HepG2 (cell line): ENCODE results near the gene TSHZ2. TPM values are rescaled to one million over a fixed set of nuclear protein-coding genes. Genes with fewer than 3 reads are reported as not detected.

Experiments used
- ATAC-seq: fragments of 200-7000 bp; cut with Tn5 transposase; 3 replicates; pipeline ENCODE4 v1.9.1; 2020; ENCODE audit warnings: mild to moderate bottlenecking, moderate library complexity
- BruUV-seq: library from RNA; stranded (reverse); fragments of 400-500 nt; replicated peaks from 2 replicates; lab custom pipeline; 2021; lab: Mats Ljungman, UMichigan
- CTCF ChIA-PET: fragments of 300-600 bp; formaldehyde crosslinking; extraction: SDS; loops from one replicate; lab custom pipeline; 2021; ENCODE audit warnings: low total read pairs, inconsistent platforms, low intra/inter-chr PET ratio; lab: Yijun Ruan, JAX
- POLR2A ChIA-PET: fragments of 350-600 bp; sonication (Branson Sonifier 250); formaldehyde crosslinking; loops from one replicate; lab custom pipeline; 2020; ENCODE audit warnings: antibody characterized with exemption, inconsistent platforms; lab: Yijun Ruan, JAX
- DNase-seq: peaks from one replicate; pipeline ENCODE4 v3.0.0-alpha.2; 2015; ENCODE audit warnings: low spot score
- FAIRE-seq: peaks from 3 replicates; lab custom pipeline; 2011; peaks lifted over from hg19 to GRCh38; lab: Jason Lieb, UNC
- H2AFZ ChIP-seq: one replicate; pipeline ENCODE4 v1.6.1; 2011; ENCODE audit warnings: low read length, inconsistent platforms
- H3K27ac ChIP-seq: fragments of 300-600 bp; 3 replicates; pipeline ENCODE4 v1.8.0; 2011; ENCODE audit warnings: mixed run types, mild to moderate bottlenecking, mixed read lengths, low read length, inconsistent platforms; ENCODE audit not compliant: insufficient read depth; ENCODE audit errors: extremely low read length
- H3K27me3 ChIP-seq, 2 experiments: fragments of 200-600 bp in 1 of 2; 2 replicates in 1 of 2; 3 replicates in 1 of 2; pipeline versions ENCODE4 v1.6.0 to v1.8.0; 2011; ENCODE audit warnings: low read length in 2 of 2, mild to moderate bottlenecking in 2 of 2, moderate library complexity in 2 of 2, inconsistent platforms in 1 of 2; ENCODE audit not compliant: insufficient read depth in 2 of 2, control insufficient read depth in 1 of 2
- H3K36me3 ChIP-seq, 2 experiments: fragments of 200-600 bp in 1 of 2; replicated peaks in 1 of 2; 2 replicates in 1 of 2; 3 replicates in 1 of 2; pipeline versions ENCODE4 v1.5.1 to v1.8.0; 2011; ENCODE audit warnings: low read length in 2 of 2, inconsistent platforms in 1 of 2; ENCODE audit not compliant: insufficient read depth in 2 of 2, control insufficient read depth in 1 of 2
- H3K4me1 ChIP-seq: 2 replicates; pipeline ENCODE4 v1.5.1; 2012; ENCODE audit warnings: low read length, inconsistent platforms; ENCODE audit not compliant: insufficient read depth
- H3K4me2 ChIP-seq: 2 replicates; pipeline ENCODE4 v1.6.0; 2011; ENCODE audit warnings: low read depth, low read length, inconsistent platforms
- H3K4me3 ChIP-seq, 3 experiments: fragments of 200-600 bp in 1 of 3; sonication (generic), shearing (Covaris generic) in 1 of 3; replicated peaks in 1 of 3; 2 replicates each; pipeline ENCODE4 v1.5.1; 2011 to 2016; ENCODE audit warnings: low read length in 3 of 3, inconsistent platforms in 2 of 3, low read depth in 2 of 3, mild to moderate bottlenecking in 2 of 3, control low read depth in 1 of 3, mixed read lengths in 1 of 3; ENCODE audit not compliant: insufficient read depth in 1 of 3
- H3K79me2 ChIP-seq: one replicate; pipeline ENCODE4 v1.6.1; 2011; ENCODE audit warnings: low read length, inconsistent platforms; ENCODE audit not compliant: insufficient read depth
- H3K9ac ChIP-seq: 2 replicates; pipeline ENCODE4 v1.6.0; 2011; ENCODE audit warnings: mild to moderate bottlenecking, low read depth, low read length, inconsistent platforms; ENCODE audit not compliant: insufficient read depth
- H3K9me3 ChIP-seq: 2 replicates; pipeline ENCODE4 v1.5.1; 2012; ENCODE audit warnings: mild to moderate bottlenecking, low read length
- H4K20me1 ChIP-seq: 2 replicates; pipeline ENCODE4 v1.6.0; 2011; ENCODE audit warnings: inconsistent platforms, mild to moderate bottlenecking, low read length, moderate library complexity; ENCODE audit not compliant: insufficient read depth
- FUBP1 ChIP-seq: sonication (generic); formaldehyde crosslinking; IDR thresholded peaks from 2 replicates; pipeline ENCODE4 v1.5.1; 2020; ENCODE audit warnings: missing genetic modification reagents, mild to moderate bottlenecking, borderline replicate concordance
- HNRNPLL ChIP-seq: fragments of 200-400 bp; formaldehyde crosslinking; IDR thresholded peaks from 2 replicates; pipeline ENCODE4 v1.6.1; 2017; ENCODE audit warnings: mild to moderate bottlenecking, low read depth, low read length; ENCODE audit not compliant: poor library complexity, severe bottlenecking
- HOXA9 ChIP-seq: sonication (generic); formaldehyde crosslinking; IDR thresholded peaks from 2 replicates; pipeline ENCODE4 v1.8.1; 2022; ENCODE audit warnings: missing genetic modification reagents, mild to moderate bottlenecking, moderate library complexity, borderline replicate concordance
- PHF20 ChIP-seq: sonication (generic); formaldehyde crosslinking; IDR thresholded peaks from 2 replicates; pipeline ENCODE4 v1.5.0; 2020; ENCODE audit warnings: mild to moderate bottlenecking, missing genetic modification reagents
- POLR2G ChIP-seq: fragments of 200-400 bp; formaldehyde crosslinking; IDR thresholded peaks from 2 replicates; pipeline ENCODE4 v1.6.1; 2018; ENCODE audit warnings: mild to moderate bottlenecking, low read depth, low read length, moderate library complexity
- RFXAP ChIP-seq: sonication (generic); formaldehyde crosslinking; IDR thresholded peaks from 2 replicates; pipeline ENCODE4 v1.4.0; 2020; ENCODE audit warnings: missing genetic modification reagents, borderline replicate concordance
- ZBED4 ChIP-seq: sonication (generic); formaldehyde crosslinking; IDR thresholded peaks from 2 replicates; pipeline ENCODE4 v1.4.0; 2020; ENCODE audit warnings: missing genetic modification reagents, borderline replicate concordance
- ZNF121 ChIP-seq: sonication (generic); formaldehyde crosslinking; IDR thresholded peaks from 2 replicates; pipeline ENCODE4 v1.5.0; 2020; ENCODE audit warnings: mild to moderate bottlenecking, missing genetic modification reagents
- ZNF142 ChIP-seq: sonication (generic); formaldehyde crosslinking; IDR thresholded peaks from 2 replicates; pipeline ENCODE4 v1.4.0; 2020; ENCODE audit warnings: missing genetic modification reagents
- ZNF224 ChIP-seq: sonication (generic); formaldehyde crosslinking; IDR thresholded peaks from 2 replicates; pipeline ENCODE4 v1.5.0; 2020; ENCODE audit warnings: mild to moderate bottlenecking, missing genetic modification reagents
- ZNF446 ChIP-seq: sonication (generic); formaldehyde crosslinking; IDR thresholded peaks from 2 replicates; pipeline ENCODE4 v1.5.0; 2020; ENCODE audit warnings: mild to moderate bottlenecking, missing genetic modification reagents
- ZNF576 ChIP-seq: sonication (generic); formaldehyde crosslinking; IDR thresholded peaks from 2 replicates; pipeline ENCODE4 v1.4.0; 2020; ENCODE audit warnings: mild to moderate bottlenecking, missing genetic modification reagents
- ZSCAN21 ChIP-seq: sonication (generic); formaldehyde crosslinking; IDR thresholded peaks from 2 replicates; pipeline ENCODE4 v1.8.0; 2022; ENCODE audit warnings: mild to moderate bottlenecking, missing genetic modification reagents, moderate library complexity, borderline replicate concordance
- whole genome bisulfite sequencing: methylation state at CpG from one replicate; pipeline ENCODE4 v1.1.6; 2017; ENCODE audit warnings: low lambda C conversion rate; 5-methylcytosine and 5-hydroxymethylcytosine counted together
- in situ Hi-C: cut with HindIII; loops from 2 replicates; pipeline ENCODE4 v1.10.0; 2017; ENCODE audit warnings: low pct_unique_long_range_greater_than_20kb; ENCODE audit not compliant: extremely low pct_ligation_motif_present
- intact Hi-C: fragments of 100-400 bp; cut with micrococcal nuclease; formaldehyde crosslinking; loops from one replicate; pipeline ENCODE4 v1.10.0; 2022; ENCODE audit not compliant: unreplicated experiment
- polyA plus RNA-seq, 8 experiments: library from polyadenylated mRNA; depleted of rRNA in 3 of 8; stranded (reverse) in 7 of 8; unstranded in 1 of 8; fragments of >200 nt; fragmentation: Illumina TruSeq in 4 of 8; extraction: Trizol in 4 of 8; gene quantifications; 2 replicates each; pipeline versions ENCODE4 v1.2.1 to v1.2.3, GENCODE V29; 2011 to 2016; ENCODE audit warnings: low read depth in 4 of 8, missing spikeins in 1 of 8, mixed read lengths in 1 of 8; ENCODE audit not compliant: insufficient read depth in 1 of 8
- total RNA-seq, 5 experiments: library from RNA; depleted of rRNA; stranded (reverse); fragments of >200 nt; fragmentation: Illumina TruSeq; extraction: Trizol; gene quantifications; 2 replicates each; pipeline ENCODE4 v1.2.3, GENCODE V29; 2016; ENCODE audit warnings: low read depth in 1 of 5

The TSHZ2 gene
- total and polyA plus RNA-seq, 2 of the 13 experiments (the other 11 are each of a cell fraction or from before 2014, with no cell fraction given): 0.01 TPM; not detected in 1

- POLR2A ChIA-PET: no interaction called here
- Histone ChIP-seq H3K4me2 (no peak overlapping the region), H3K36me3 (no peaks in the 10 kb centered on the region), H3K27me3 (no peaks in the 10 kb centered on the region), H3K9ac (no peak overlapping the region), H3K9me3 (no peaks in the 10 kb centered on the region), H3K79me2 (no peaks in the 10 kb centered on the region), H3K27ac (no peak overlapping the region), H3K4me3 (no peak overlapping the region), H2AFZ (no peak overlapping the region), H4K20me1 (no peaks in the 10 kb centered on the region), H3K4me1 (no peaks in the 10 kb centered on the region)
- CTCF ChIA-PET: no interaction called here
- in situ Hi-C loops: no loop called here
- BruUV-seq: no TSS peak
- intact Hi-C loops: no loop called here
- no peak for DNase-seq
- 72% methylated on average over 5 of the region's 5 CpGs for WGBS
- no peak for FAIRE-seq
- ATAC-seq: no peak
- TF ChIP-seq ZNF446 (no peak), ZSCAN21 (CRISPR knock-in tag) (no peak), FUBP1 (CRISPR knock-in tag) (no peak), RFXAP (no peak), HOXA9 (CRISPR knock-in tag) (no peak), ZNF121 (no peak), ZNF576 (no peak), ZBED4 (CRISPR knock-in tag) (no peak), PHF20 (CRISPR knock-in tag) (no peak), POLR2G (no peak), HNRNPLL (no peak), ZNF142 (CRISPR knock-in tag) (no peak), ZNF224 (CRISPR knock-in tag) (no peak)
Observed at GRCh38 chr20:53403029-53403428, 430.9 kb downstream of the TSHZ2 start.
